IMR-90 (cell line): ENCODE results near the gene ANXA4. TPM values are rescaled to one million over a fixed set of nuclear protein-coding genes. Genes with fewer than 3 reads are reported as not detected.

Experiments used
- ATAC-seq: fragments of 200-7000 bp; cut with Tn5 transposase; 2 replicates; pipeline ENCODE4 v1.9.1; 2020; ENCODE audit warnings: low read depth, mild to moderate bottlenecking, moderate library complexity
- BruUV-seq: library from RNA; stranded (reverse); fragments of 400-500 nt; replicated peaks from 2 replicates; lab custom pipeline; 2021; lab: Mats Ljungman, UMichigan
- CTCF ChIA-PET: fragments of 300-600 bp; formaldehyde crosslinking; extraction: SDS; loops from one replicate; lab custom pipeline; 2021; ENCODE audit warnings: antibody characterized with exemption; lab: Yijun Ruan, JAX
- POLR2A ChIA-PET: fragments of 300-600 bp; sonication (Branson Sonifier 250); formaldehyde crosslinking; loops from one replicate; lab custom pipeline; 2022; ENCODE audit warnings: antibody characterized with exemption; ENCODE audit not compliant: unreplicated experiment; lab: Charles Lee
- DNase-seq: peaks from one replicate; pipeline ENCODE4 v3.0.0; 2013
- H2AFZ ChIP-seq: replicated peaks from 2 replicates; pipeline ENCODE3; 2013; ENCODE audit warnings: low read length, mild to moderate bottlenecking; ENCODE audit not compliant: poor library complexity
- H2AK5ac ChIP-seq: 2 replicates; pipeline ENCODE4 v1.6.1; 2013; ENCODE audit warnings: low read depth, low read length, inconsistent platforms
- H2AK9ac ChIP-seq: replicated peaks from 2 replicates; pipeline ENCODE3; 2013; ENCODE audit warnings: mild to moderate bottlenecking, low read depth, low read length, moderate library complexity; ENCODE audit not compliant: poor library complexity
- H2BK120ac ChIP-seq: 2 replicates; pipeline ENCODE4 v1.6.1; 2013; ENCODE audit warnings: low read depth, low read length, inconsistent platforms
- H2BK15ac ChIP-seq: 3 replicates; pipeline ENCODE4 v1.6.1; 2013; ENCODE audit warnings: low read depth, low read length, inconsistent platforms
- H2BK20ac ChIP-seq: 2 replicates; pipeline ENCODE4 v1.6.1; 2013; ENCODE audit warnings: low read depth, mild to moderate bottlenecking, inconsistent platforms, low read length, moderate library complexity
- H2BK5ac ChIP-seq: 2 replicates; pipeline ENCODE4 v1.6.1; 2013; ENCODE audit warnings: mild to moderate bottlenecking, low read depth, low read length, inconsistent platforms; ENCODE audit not compliant: poor library complexity, severe bottlenecking
- H3K14ac ChIP-seq: replicated peaks from 2 replicates; pipeline ENCODE4 v1.6.1; 2013; ENCODE audit warnings: low read depth, low read length, inconsistent platforms
- H3K18ac ChIP-seq: 2 replicates; pipeline ENCODE4 v1.6.1; 2013; ENCODE audit warnings: low read depth, low read length, control low read depth
- H3K23ac ChIP-seq: 2 replicates; pipeline ENCODE4 v1.6.1; 2013; ENCODE audit warnings: low read depth, low read length, inconsistent platforms
- H3K27ac ChIP-seq: 2 replicates; pipeline ENCODE4 v1.5.1; 2013; ENCODE audit warnings: mild to moderate bottlenecking, control low read depth, low read length; ENCODE audit not compliant: insufficient read depth
- H3K27me3 ChIP-seq: 2 replicates; pipeline ENCODE4 v1.6.1; 2013; ENCODE audit warnings: low read length; ENCODE audit not compliant: control insufficient read depth, insufficient read depth
- H3K36me3 ChIP-seq: 2 replicates; pipeline ENCODE4 v1.6.1; 2013; ENCODE audit warnings: low read length, mixed read lengths; ENCODE audit not compliant: control insufficient read depth, insufficient read depth
- H3K4ac ChIP-seq: 2 replicates; pipeline ENCODE4 v1.6.1; 2013; ENCODE audit warnings: low read depth, low read length, inconsistent platforms
- H3K4me1 ChIP-seq: 2 replicates; pipeline ENCODE4 v1.6.1; 2013; ENCODE audit warnings: low read length, mixed read lengths; ENCODE audit not compliant: control insufficient read depth, insufficient read depth
- H3K4me2 ChIP-seq: 2 replicates; pipeline ENCODE4 v1.6.1; 2013; ENCODE audit warnings: low read depth, mild to moderate bottlenecking, control low read depth, low read length, moderate library complexity
- H3K4me3 ChIP-seq: 2 replicates; pipeline ENCODE4 v1.5.1; 2013; ENCODE audit warnings: low read depth, mild to moderate bottlenecking, control low read depth, low read length, moderate library complexity; ENCODE audit not compliant: insufficient read depth
- H3K56ac ChIP-seq: 2 replicates; pipeline ENCODE4 v1.6.1; 2013; ENCODE audit warnings: low read length, inconsistent platforms; ENCODE audit not compliant: insufficient read depth; ENCODE audit errors: extremely low read depth
- H3K79me1 ChIP-seq, 2 experiments: 2 replicates each; pipeline ENCODE4 v1.6.1; 2013; ENCODE audit warnings: low read length in 2 of 2, inconsistent platforms in 1 of 2, low read depth in 1 of 2
- H3K9ac ChIP-seq: 2 replicates; pipeline ENCODE4 v1.6.1; 2013; ENCODE audit warnings: low read depth, low read length, control low read depth
- H3K9me1 ChIP-seq: 2 replicates; pipeline ENCODE4 v1.6.1; 2013; ENCODE audit warnings: low read length, inconsistent platforms; ENCODE audit not compliant: insufficient read depth
- H3K9me3 ChIP-seq: 2 replicates; pipeline ENCODE4 v1.6.1; 2013; ENCODE audit warnings: low read length; ENCODE audit not compliant: control insufficient read depth, insufficient read depth
- H4K20me1 ChIP-seq: 2 replicates; pipeline ENCODE4 v1.6.1; 2013; ENCODE audit warnings: low read length, inconsistent platforms; ENCODE audit not compliant: insufficient read depth
- H4K5ac ChIP-seq: 2 replicates; pipeline ENCODE4 v1.6.1; 2013; ENCODE audit warnings: mild to moderate bottlenecking, low read depth, low read length, control low read depth
- H4K8ac ChIP-seq, 2 experiments: 2 replicates each; pipeline ENCODE4 v1.6.1; 2013; ENCODE audit warnings: low read depth in 2 of 2, low read length in 2 of 2, control low read depth in 1 of 2, inconsistent platforms in 1 of 2
- H4K91ac ChIP-seq: 2 replicates; pipeline ENCODE4 v1.6.1; 2013; ENCODE audit warnings: low read depth, low read length, inconsistent platforms; ENCODE audit not compliant: insufficient read depth
- CHD1 ChIP-seq: IDR thresholded peaks from 2 replicates; pipeline ENCODE4 v1.6.1; 2012; ENCODE audit warnings: low read depth, low read length, improper control_type of control experiment
- MAFK ChIP-seq: IDR thresholded peaks from 2 replicates; pipeline ENCODE4 v1.6.1; 2012; ENCODE audit warnings: low read depth, low read length, improper control_type of control experiment
- MXI1 ChIP-seq: IDR thresholded peaks from 2 replicates; pipeline ENCODE4 v1.6.1; 2012; ENCODE audit warnings: low read depth, mild to moderate bottlenecking, low read length, moderate library complexity, borderline replicate concordance
- POLR2A ChIP-seq: IDR thresholded peaks from 2 replicates; pipeline ENCODE4 v1.6.1; 2012; ENCODE audit warnings: mild to moderate bottlenecking, low read depth, low read length
- RFX5 ChIP-seq: IDR thresholded peaks from 2 replicates; pipeline ENCODE4 v1.8.0; 2012; ENCODE audit warnings: low read depth, mild to moderate bottlenecking, low read length, moderate library complexity
- SMC3 ChIP-seq: fragments of 150-350 bp; IDR thresholded peaks from 2 replicates; pipeline ENCODE4 v1.6.1; 2016; ENCODE audit warnings: low read depth, mild to moderate bottlenecking, antibody characterized with exemption, low read length, moderate library complexity
- WGBS, 2 experiments: methylation state at CpG; one replicate each; pipeline versions ENCODE4 v1.1.5 to v1.1.7; 2013; ENCODE audit warnings: missing lambda C conversion rate in 2 of 2; ENCODE audit not compliant: insufficient read length in 1 of 2; ENCODE audit errors: extremely low coverage in 2 of 2; 5-methylcytosine and 5-hydroxymethylcytosine counted together
- dilution Hi-C: fragments of 300-500 bp; cut with HindIII; formaldehyde crosslinking; loops from one replicate; pipeline ENCODE4 v1.14.3; 2018; ENCODE audit warnings: low sequenced_read_pairs; ENCODE audit not compliant: unreplicated experiment
- in situ Hi-C: fragments of 300-500 bp; cut with MboI; formaldehyde crosslinking; loops from 3 replicates; pipeline ENCODE4 v1.14.3; 2019; ENCODE audit warnings: low sequenced_read_pairs, inconsistent platforms, mixed read lengths
- intact Hi-C: fragments of 100-400 bp; cut with micrococcal nuclease; formaldehyde crosslinking; loops from 2 replicates; pipeline ENCODE4 v1.10.0; 2022
- polyA plus RNA-seq, 3 experiments: library from polyadenylated mRNA; depleted of rRNA; stranded (reverse); fragments of >200 nt; gene quantifications; 2 replicates each; pipeline ENCODE4 v1.2.3, GENCODE V29; 2012; ENCODE audit warnings: low replicate concordance in 1 of 3
- total RNA-seq: library from RNA; depleted of rRNA; stranded (reverse); fragments of >200 nt; gene quantifications from 2 replicates; pipeline ENCODE4 v1.2.3, GENCODE V29; 2012
- TF ChIP-seq, protein P1 (sequence below): conservative IDR thresholded peaks from 2 replicates; pipeline ENCODE4 v1.5.1; 2012; ENCODE audit warnings: mild to moderate bottlenecking, low read depth, low read length, improper control_type of control experiment

The ANXA4 gene
- total and polyA plus RNA-seq, 2 of the 4 experiments (the other 2 are of a cell fraction), result 22.2 to 72.0 TPM

- in situ Hi-C loops, result no loop called here
- Histone ChIP-seq H4K20me1 (no peaks in the 10 kb centered on the region), H3K79me1 (peaks cover 22 to 48% of the 10 kb centered on the region in 2 experiments; a peak in 3 of 4 replicates), H3K14ac (no peak overlapping the region), H3K23ac (no peak overlapping the region), H3K4me3 (no peak overlapping the region), H3K9me1 (0 out of 2 replicates have a peak, but pooled peaks cover 6% of the 10 kb centered on the region), H4K8ac (no peak overlapping the region), H4K91ac (no peak overlapping the region), H2AK9ac (no peak overlapping the region), H2BK120ac (no peak overlapping the region), H2AK5ac (no peak overlapping the region), H3K56ac (no peak overlapping the region), H3K36me3 (no peaks in the 10 kb centered on the region), H3K4ac (no peak overlapping the region; the same call in 1 of the 2 replicates), H2BK20ac (no peak overlapping the region), H3K27me3 (no peaks in the 10 kb centered on the region), H3K4me1 (0 out of 2 replicates have a peak, but pooled peaks cover 2% of the 10 kb centered on the region), H2BK5ac (no peak overlapping the region), H3K9ac (no peak overlapping the region), H3K18ac (no peak overlapping the region), H3K4me2 (no peak overlapping the region), H3K27ac (no peak overlapping the region), H3K9me3 (no peaks in the 10 kb centered on the region), H4K5ac (no peak overlapping the region), H2AFZ (no peak overlapping the region), H2BK15ac (no peak overlapping the region)
- ChIA-PET CTCF (interaction anchor here (1.7 kb wide), 1 partner anchor 15 kb away, joined by 5 read pairs; no protein-coding TSS in a partner anchor), POLR2A (no interaction called here)
- dilution Hi-C loops, result no loop called here
- DNase-seq (no peak), ATAC-seq (no peak)
- BruUV-seq, result no TSS peak
- no CpG with 5 or more reads among the region's 6 CpGs for WGBS, 2 experiments
- intact Hi-C loops, result loop anchor here (10.0 kb wide), 1 partner anchor 53 kb away; no protein-coding TSS in a partner anchor
- TF ChIP-seq, protein P1, sequence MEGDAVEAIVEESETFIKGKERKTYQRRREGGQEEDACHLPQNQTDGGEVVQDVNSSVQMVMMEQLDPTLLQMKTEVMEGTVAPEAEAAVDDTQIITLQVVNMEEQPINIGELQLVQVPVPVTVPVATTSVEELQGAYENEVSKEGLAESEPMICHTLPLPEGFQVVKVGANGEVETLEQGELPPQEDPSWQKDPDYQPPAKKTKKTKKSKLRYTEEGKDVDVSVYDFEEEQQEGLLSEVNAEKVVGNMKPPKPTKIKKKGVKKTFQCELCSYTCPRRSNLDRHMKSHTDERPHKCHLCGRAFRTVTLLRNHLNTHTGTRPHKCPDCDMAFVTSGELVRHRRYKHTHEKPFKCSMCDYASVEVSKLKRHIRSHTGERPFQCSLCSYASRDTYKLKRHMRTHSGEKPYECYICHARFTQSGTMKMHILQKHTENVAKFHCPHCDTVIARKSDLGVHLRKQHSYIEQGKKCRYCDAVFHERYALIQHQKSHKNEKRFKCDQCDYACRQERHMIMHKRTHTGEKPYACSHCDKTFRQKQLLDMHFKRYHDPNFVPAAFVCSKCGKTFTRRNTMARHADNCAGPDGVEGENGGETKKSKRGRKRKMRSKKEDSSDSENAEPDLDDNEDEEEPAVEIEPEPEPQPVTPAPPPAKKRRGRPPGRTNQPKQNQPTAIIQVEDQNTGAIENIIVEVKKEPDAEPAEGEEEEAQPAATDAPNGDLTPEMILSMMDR, result no peak
- TF ChIP-seq CHD1, result no peak
- no peak for TF ChIP-seq MXI1
- no peak for TF ChIP-seq POLR2A
- TF ChIP-seq SMC3, result no peak
- TF ChIP-seq MAFK, result no peak
- no peak for TF ChIP-seq RFX5
Measured at GRCh38 chr2:69831354-69831905, 89.5 kb downstream of the ANXA4 start.
